A673 (cell line): ENCODE results near the gene PCGF2.

Experiments
- EZH2 ChIP-seq: fragments of 200-600 bp; sonication (generic); IDR thresholded peaks from 2 replicates; pipeline ENCODE4 v1.6.1; 2017; ENCODE audit warnings: borderline replicate concordance, low read depth, mild to moderate bottlenecking, mixed read lengths, antibody characterized with exemption, low read length; ENCODE audit not compliant: poor library complexity, severe bottlenecking
- TF ChIP-seq, protein P1 (sequence below): fragments of 300-800, 200-600 bp; sonication (generic); conservative IDR thresholded peaks from 2 replicates; pipeline ENCODE4 v1.5.1; 2017; ENCODE audit warnings: low read depth, mild to moderate bottlenecking, antibody characterized with exemption, low read length, moderate library complexity, mixed read lengths

GRCh38 chr17:38791162-38791561 lies 43.0 kb upstream of the PCGF2 start:
- TF ChIP-seq, protein P1, sequence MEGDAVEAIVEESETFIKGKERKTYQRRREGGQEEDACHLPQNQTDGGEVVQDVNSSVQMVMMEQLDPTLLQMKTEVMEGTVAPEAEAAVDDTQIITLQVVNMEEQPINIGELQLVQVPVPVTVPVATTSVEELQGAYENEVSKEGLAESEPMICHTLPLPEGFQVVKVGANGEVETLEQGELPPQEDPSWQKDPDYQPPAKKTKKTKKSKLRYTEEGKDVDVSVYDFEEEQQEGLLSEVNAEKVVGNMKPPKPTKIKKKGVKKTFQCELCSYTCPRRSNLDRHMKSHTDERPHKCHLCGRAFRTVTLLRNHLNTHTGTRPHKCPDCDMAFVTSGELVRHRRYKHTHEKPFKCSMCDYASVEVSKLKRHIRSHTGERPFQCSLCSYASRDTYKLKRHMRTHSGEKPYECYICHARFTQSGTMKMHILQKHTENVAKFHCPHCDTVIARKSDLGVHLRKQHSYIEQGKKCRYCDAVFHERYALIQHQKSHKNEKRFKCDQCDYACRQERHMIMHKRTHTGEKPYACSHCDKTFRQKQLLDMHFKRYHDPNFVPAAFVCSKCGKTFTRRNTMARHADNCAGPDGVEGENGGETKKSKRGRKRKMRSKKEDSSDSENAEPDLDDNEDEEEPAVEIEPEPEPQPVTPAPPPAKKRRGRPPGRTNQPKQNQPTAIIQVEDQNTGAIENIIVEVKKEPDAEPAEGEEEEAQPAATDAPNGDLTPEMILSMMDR, result no peak
- TF ChIP-seq EZH2, result no peak
